Measurements from ENCODE around the gene FAM20B.

FAM20B gene

GRCh38 chr1:179061360-179062282, 35.9 kb downstream of the FAM20B start:
- DNase-seq (ENCODE audit: low read depth in 1 of 2, low spot score in 1 of 2), result no peak
- TF ChIP-seq POLR2AphosphoS5 (IDR thresholded peaks at IDR 0.05; ENCODE audit: low read depth), result no peak
- no peak for TF ChIP-seq GABPA (IDR thresholded peaks at IDR 0.05; ENCODE audit: low read depth)
- TF ChIP-seq REST (IDR thresholded peaks at IDR 0.05; ENCODE audit: insufficient replicate concordance, low read depth), result no peak
- no peak for TF ChIP-seq SPI1 (IDR thresholded peaks at IDR 0.05; ENCODE audit: borderline replicate concordance, low read depth)
- no peak for TF ChIP-seq CTCF (IDR thresholded peaks at IDR 0.05; ENCODE audit: insufficient read depth, low read length)
- H3K27ac ChIP-seq (replicated peaks), result no peak overlapping the region
- no peak overlapping the region for H3K4me3 ChIP-seq (replicated peaks; ENCODE audit: insufficient read depth, low read length)
- H3K27me3 ChIP-seq (ENCODE audit: insufficient read depth, poor library complexity, severe bottlenecking), result no peaks in the 10 kb centered on the region

GRCh38 chr1:179066471-179066870, 40.8 kb downstream of the FAM20B start:
- TF ChIP-seq POLR2AphosphoS5 (IDR thresholded peaks at IDR 0.05; ENCODE audit: low read depth), result no peak
- TF ChIP-seq SPI1 (IDR thresholded peaks at IDR 0.05; ENCODE audit: borderline replicate concordance, low read depth), result no peak
- no peak for TF ChIP-seq REST (IDR thresholded peaks at IDR 0.05; ENCODE audit: insufficient replicate concordance, low read depth)
- H3K4me3 ChIP-seq (replicated peaks; ENCODE audit: insufficient read depth, low read length), result no peak overlapping the region
- no peak for DNase-seq (ENCODE audit: low read depth in 1 of 2, low spot score in 1 of 2)
- H3K27ac ChIP-seq (replicated peaks), result no peak overlapping the region
- no peaks in the 10 kb centered on the region for H3K27me3 ChIP-seq (ENCODE audit: insufficient read depth, poor library complexity, severe bottlenecking)

GRCh38 chr1:179077396-179077795, 51.7 kb downstream of the FAM20B start:
- no peak for DNase-seq (ENCODE audit: low read depth in 1 of 2, low spot score in 1 of 2)
- Histone ChIP-seq H3K27ac (replicated peaks) (no peak overlapping the region), H3K4me3 (replicated peaks; ENCODE audit: insufficient read depth, low read length) (no peak overlapping the region), H3K27me3 (ENCODE audit: insufficient read depth, poor library complexity, severe bottlenecking) (no peaks in the 10 kb centered on the region)
- TF ChIP-seq GABPA (IDR thresholded peaks at IDR 0.05; ENCODE audit: low read depth), result no peak
- no peak for TF ChIP-seq REST (IDR thresholded peaks at IDR 0.05; ENCODE audit: insufficient replicate concordance, low read depth)
- no peak for TF ChIP-seq POLR2AphosphoS5 (IDR thresholded peaks at IDR 0.05; ENCODE audit: low read depth)
- TF ChIP-seq SPI1 (IDR thresholded peaks at IDR 0.05; ENCODE audit: borderline replicate concordance, low read depth), result no peak
- TF ChIP-seq CTCF (IDR thresholded peaks at IDR 0.05; ENCODE audit: insufficient read depth, low read length), result no peak
